Measurements from ENCODE around the gene GNG11. TPM values are rescaled to one million over a fixed set of nuclear protein-coding genes. Genes with fewer than 3 reads are reported as not detected.

Gene GNG11
- total and polyA plus RNA-seq, 2 donors (not counting 3 experiments of a cell fraction or from before 2014, with no cell fraction given): 92.3 to 208 TPM

DNA sequence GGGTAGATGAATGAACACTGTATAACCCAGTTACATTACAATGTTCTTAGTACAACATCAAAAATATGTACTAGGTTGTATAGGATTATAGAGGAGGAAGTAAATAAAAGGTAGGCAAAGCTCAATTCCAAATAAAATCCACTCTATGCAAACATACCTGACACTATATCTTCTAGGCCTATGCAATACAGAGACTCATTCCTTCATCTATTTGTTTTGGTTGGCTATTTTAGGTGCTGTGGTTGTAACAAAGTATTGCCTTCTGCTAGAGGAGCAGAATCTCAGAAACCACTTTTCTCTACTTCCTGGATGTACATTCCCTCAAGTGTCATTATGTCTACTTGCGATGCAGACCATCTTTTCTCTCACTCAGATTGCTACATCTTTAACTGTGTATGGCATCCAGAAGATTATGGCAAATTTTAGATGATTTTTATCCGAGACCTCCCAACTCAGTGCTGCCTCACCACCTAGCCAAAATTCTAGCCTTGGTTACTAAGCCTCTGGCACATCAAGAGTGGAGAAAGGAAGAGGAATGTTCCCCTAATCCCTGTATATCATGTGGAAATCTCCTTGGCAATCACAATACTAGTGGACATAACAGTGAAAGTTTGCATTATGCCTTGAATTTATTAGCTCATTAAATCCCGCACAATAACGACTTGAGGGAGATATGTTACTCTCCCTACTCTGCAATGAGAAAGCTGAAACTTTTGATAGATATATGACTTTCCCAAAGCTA, 25.5 kb upstream of the GNG11 start:
- dilution Hi-C loops (cut with MboI; ENCODE audit: extremely low pct_ligation_motif_present, low sequenced_read_pairs): no loop called here
- Histone ChIP-seq H3K9ac (replicated peaks; ENCODE audit: extremely low read depth, insufficient read depth, low read length) (no peak overlapping the region), H3K4me1 (ENCODE audit: control insufficient read depth, extremely low read depth, insufficient read depth, low read length) (peaks cover 10% of the 10 kb centered on the region), H3K4me2 (ENCODE audit: insufficient read depth, low read length) (no peak overlapping the region), H3K27me3 (ENCODE audit: control insufficient read depth in 2 of 2, insufficient read depth in 2 of 2, low read length in 2 of 2) (peaks cover 8 to 17% of the 10 kb centered on the region in 2 experiments), H3K9me3 (replicated peaks; ENCODE audit: control insufficient read depth, insufficient read depth, low read length) (no peaks in the 10 kb centered on the region), H3K4me3 (replicated peaks in 1 of 3; ENCODE audit: insufficient read depth in 1 of 3, low read depth in 1 of 3, low read length in 3 of 3) (no peak overlapping the region), H2AFZ (ENCODE audit: low read depth, low read length) (no peak overlapping the region), H3K27ac (ENCODE audit: insufficient read depth, low read depth, low read length) (no peak overlapping the region), H3K36me3 (ENCODE audit: control insufficient read depth in 2 of 2, extremely low read depth in 1 of 2, insufficient read depth in 2 of 2, low read length in 2 of 2) (no peaks in the 10 kb centered on the region), H4K20me1 (replicated peaks; ENCODE audit: control insufficient read depth, extremely low read depth, insufficient read depth, low read length) (no peaks in the 10 kb centered on the region), H3K9me1 (replicated peaks; ENCODE audit: control insufficient read depth, extremely low read depth, insufficient read depth, low read length) (no peaks in the 10 kb centered on the region), H3K79me2 (ENCODE audit: control insufficient read depth, insufficient read depth, low read length) (no peaks in the 10 kb centered on the region)
- DNase-seq (ENCODE audit: low read depth, low spot score) (no peak), FAIRE-seq (no peak)
- TF ChIP-seq EZH2 (IDR thresholded peaks at IDR 0.05; ENCODE audit: borderline replicate concordance, low read depth, low read length, severe bottlenecking): no peak
- ChIA-PET CTCF (interaction anchor here (0.5 to 1.8 kb wide), 3 partner anchors 172 to 191 kb away, joined by 3 to 9 read pairs (median 3); no protein-coding TSS in a partner anchor), POLR2A (no interaction called here)
- intact Hi-C loops (cut with micrococcal nuclease): no loop called here
- BruUV-seq (replicated peaks): no TSS peak

DNA sequence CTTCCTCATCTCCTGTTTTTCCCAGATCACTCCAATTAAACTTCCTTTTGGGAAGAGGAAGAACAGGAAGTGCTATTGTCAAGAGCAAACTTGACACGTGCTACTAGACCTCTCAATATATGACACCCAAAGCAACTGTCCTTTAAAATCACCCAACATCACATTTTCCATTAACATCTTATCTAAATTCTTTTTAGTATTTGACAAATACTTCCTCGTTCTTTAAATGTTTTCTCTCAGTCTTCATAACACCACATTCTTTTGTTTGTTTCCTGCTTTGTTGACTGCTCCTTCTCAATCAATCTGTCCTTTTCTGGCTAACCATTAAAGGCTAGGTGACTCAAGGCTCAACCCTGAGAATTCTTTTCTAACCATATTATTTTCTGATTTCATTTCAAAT, 23.9 kb upstream of the GNG11 start:
- no peak overlapping the region for H3K9ac ChIP-seq (replicated peaks; ENCODE audit: extremely low read depth, insufficient read depth, low read length)
- no TSS peak for BruUV-seq (replicated peaks)
- ChIA-PET CTCF (no interaction called here), POLR2A (interaction anchor here (1.0 kb wide), 1 partner anchor 12 kb away, joined by 3 read pairs; no protein-coding TSS in a partner anchor)
- H3K9me3 ChIP-seq (replicated peaks; ENCODE audit: control insufficient read depth, insufficient read depth, low read length): no peaks in the 10 kb centered on the region
- TF ChIP-seq FOS (IDR thresholded peaks at IDR 0.05; ENCODE audit: borderline replicate concordance, insufficient read depth, low read length) (no peak), GATA2 (IDR thresholded peaks at IDR 0.05; ENCODE audit: insufficient read depth, insufficient read length, low read depth, low read length) (no peak), EZH2 (IDR thresholded peaks at IDR 0.05; ENCODE audit: borderline replicate concordance, low read depth, low read length, severe bottlenecking) (no peak), POLR2A (IDR thresholded peaks at IDR 0.05; ENCODE audit: low read depth, low read length) (no peak), JUN (IDR thresholded peaks at IDR 0.05; ENCODE audit: borderline replicate concordance, insufficient read depth, insufficient read length, low read depth) (no peak), POLR2AphosphoS5 (IDR thresholded peaks at IDR 0.05; ENCODE audit: insufficient read depth, low read depth, low read length) (no peak)
- TF ChIP-seq, protein P1, sequence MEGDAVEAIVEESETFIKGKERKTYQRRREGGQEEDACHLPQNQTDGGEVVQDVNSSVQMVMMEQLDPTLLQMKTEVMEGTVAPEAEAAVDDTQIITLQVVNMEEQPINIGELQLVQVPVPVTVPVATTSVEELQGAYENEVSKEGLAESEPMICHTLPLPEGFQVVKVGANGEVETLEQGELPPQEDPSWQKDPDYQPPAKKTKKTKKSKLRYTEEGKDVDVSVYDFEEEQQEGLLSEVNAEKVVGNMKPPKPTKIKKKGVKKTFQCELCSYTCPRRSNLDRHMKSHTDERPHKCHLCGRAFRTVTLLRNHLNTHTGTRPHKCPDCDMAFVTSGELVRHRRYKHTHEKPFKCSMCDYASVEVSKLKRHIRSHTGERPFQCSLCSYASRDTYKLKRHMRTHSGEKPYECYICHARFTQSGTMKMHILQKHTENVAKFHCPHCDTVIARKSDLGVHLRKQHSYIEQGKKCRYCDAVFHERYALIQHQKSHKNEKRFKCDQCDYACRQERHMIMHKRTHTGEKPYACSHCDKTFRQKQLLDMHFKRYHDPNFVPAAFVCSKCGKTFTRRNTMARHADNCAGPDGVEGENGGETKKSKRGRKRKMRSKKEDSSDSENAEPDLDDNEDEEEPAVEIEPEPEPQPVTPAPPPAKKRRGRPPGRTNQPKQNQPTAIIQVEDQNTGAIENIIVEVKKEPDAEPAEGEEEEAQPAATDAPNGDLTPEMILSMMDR (IDR thresholded peaks at IDR 0.05; ENCODE audit: extremely low read depth in 1 of 2, insufficient read depth in 1 of 2, low read depth in 1 of 2, low read length in 2 of 2): no peak
- TF ChIP-seq, protein P2, sequence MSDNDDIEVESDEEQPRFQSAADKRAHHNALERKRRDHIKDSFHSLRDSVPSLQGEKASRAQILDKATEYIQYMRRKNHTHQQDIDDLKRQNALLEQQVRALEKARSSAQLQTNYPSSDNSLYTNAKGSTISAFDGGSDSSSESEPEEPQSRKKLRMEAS (IDR thresholded peaks at IDR 0.05; ENCODE audit: insufficient read depth, insufficient read length): no peak
- DNase-seq (ENCODE audit: low read depth, low spot score) (no peak), FAIRE-seq (no peak)
- dilution Hi-C loops (cut with MboI; ENCODE audit: extremely low pct_ligation_motif_present, low sequenced_read_pairs) (no loop called here), intact Hi-C loops (cut with micrococcal nuclease) (no loop called here)
- peaks cover 10 to 17% of the 10 kb centered on the region in 2 experiments for H3K27me3 ChIP-seq (ENCODE audit: control insufficient read depth in 2 of 2, insufficient read depth in 2 of 2, low read length in 2 of 2)
- no peak overlapping the region for H2AFZ ChIP-seq (ENCODE audit: low read depth, low read length)
- H3K36me3 ChIP-seq (ENCODE audit: control insufficient read depth in 2 of 2, extremely low read depth in 1 of 2, insufficient read depth in 2 of 2, low read length in 2 of 2): no peaks in the 10 kb centered on the region
- no peak overlapping the region for H3K27ac ChIP-seq (ENCODE audit: insufficient read depth, low read depth, low read length)
- no peaks in the 10 kb centered on the region for H4K20me1 ChIP-seq (replicated peaks; ENCODE audit: control insufficient read depth, extremely low read depth, insufficient read depth, low read length)
- H3K4me2 ChIP-seq (ENCODE audit: insufficient read depth, low read length): no peak overlapping the region
- H3K4me3 ChIP-seq (replicated peaks in 1 of 3; ENCODE audit: insufficient read depth in 1 of 3, low read depth in 1 of 3, low read length in 3 of 3): no peak overlapping the region
- no peaks in the 10 kb centered on the region for H3K79me2 ChIP-seq (ENCODE audit: control insufficient read depth, insufficient read depth, low read length)
- no peaks in the 10 kb centered on the region for H3K9me1 ChIP-seq (replicated peaks; ENCODE audit: control insufficient read depth, extremely low read depth, insufficient read depth, low read length)
- H3K4me1 ChIP-seq (ENCODE audit: control insufficient read depth, extremely low read depth, insufficient read depth, low read length): peaks cover 10% of the 10 kb centered on the region
